GM12891 (cell line): ENCODE measurements around the gene KRT14.

Source experiments
- DNase-seq: peaks from one replicate; pipeline ENCODE4 v3.0.0; 2011; ENCODE audit warnings: low spot score; ENCODE audit not compliant: insufficient read length
- FAIRE-seq: peaks from 2 replicates; lab custom pipeline; 2011; peaks lifted over from hg19 to GRCh38; lab: Jason Lieb, UNC
- PAX5 ChIP-seq: IDR thresholded peaks from 2 replicates; pipeline ENCODE4 v1.6.1; 2011; ENCODE audit warnings: low read length, moderate library complexity, mild to moderate bottlenecking; ENCODE audit not compliant: insufficient read depth, severe bottlenecking
- POLR2A ChIP-seq: IDR thresholded peaks from 2 replicates; pipeline ENCODE4 v1.6.1; 2011; ENCODE audit warnings: low read depth, low read length, control low read depth
- POLR2AphosphoS5 ChIP-seq: IDR thresholded peaks from 2 replicates; pipeline ENCODE4 v1.6.1; 2011; ENCODE audit warnings: low read depth, low read length, control low read depth
- POU2F2 ChIP-seq: IDR thresholded peaks from 2 replicates; pipeline ENCODE4 v1.6.1; 2011; ENCODE audit warnings: low read depth, mild to moderate bottlenecking, control low read depth, low read length, moderate library complexity
- SPI1 ChIP-seq: IDR thresholded peaks from 2 replicates; pipeline ENCODE4 v1.6.1; 2011; ENCODE audit warnings: low read depth, low read length, control low read depth
- TAF1 ChIP-seq: IDR thresholded peaks from 2 replicates; pipeline ENCODE4 v1.6.1; 2011; ENCODE audit warnings: low read depth, low read length, control low read depth

The KRT14 gene

GRCh38 chr17:41567317-41567716 is 19.4 kb downstream of the KRT14 start:
- DNase-seq, result no peak
- TF ChIP-seq PAX5, result no peak
- TF ChIP-seq POLR2A, result no peak
- TF ChIP-seq TAF1, result no peak
- TF ChIP-seq SPI1, result 0 out of 2 replicates have a peak, but pooled peaks have one; percentile 0
- no peak for TF ChIP-seq POLR2AphosphoS5
- no peak for TF ChIP-seq POU2F2
- no peak for FAIRE-seq

DNA sequence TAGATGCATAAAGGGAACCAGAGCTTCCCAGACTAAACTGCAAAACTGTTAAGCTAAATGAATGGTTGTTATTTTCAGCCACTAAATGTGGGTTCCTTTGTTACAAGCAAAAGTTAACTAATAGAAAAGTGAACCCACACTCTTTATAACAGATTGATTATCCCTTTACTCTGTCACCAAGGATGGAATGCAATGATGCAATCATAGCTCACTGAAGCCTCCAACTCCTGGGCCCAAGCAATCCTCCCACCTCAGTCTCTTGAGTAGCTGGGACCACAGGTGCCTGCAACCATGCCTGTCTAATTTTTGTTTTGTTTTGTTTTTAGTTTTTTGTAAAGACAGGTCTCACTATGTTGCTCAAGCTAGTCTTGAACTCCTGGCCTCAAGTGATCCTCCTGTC is 21.4 kb downstream of the KRT14 start:
- TF ChIP-seq POLR2AphosphoS5 (no peak), TAF1 (no peak), POU2F2 (no peak), POLR2A (no peak), SPI1 (no peak), PAX5 (no peak)
- no peak for FAIRE-seq
- DNase-seq, result no peak

GRCh38 chr17:41563607-41564170 is 23.0 kb downstream of the KRT14 start:
- TF ChIP-seq POLR2AphosphoS5 (no peak), TAF1 (no peak), POU2F2 (no peak), SPI1 (no peak), POLR2A (no peak), PAX5 (no peak)
- FAIRE-seq, result no peak
- no peak for DNase-seq

DNA sequence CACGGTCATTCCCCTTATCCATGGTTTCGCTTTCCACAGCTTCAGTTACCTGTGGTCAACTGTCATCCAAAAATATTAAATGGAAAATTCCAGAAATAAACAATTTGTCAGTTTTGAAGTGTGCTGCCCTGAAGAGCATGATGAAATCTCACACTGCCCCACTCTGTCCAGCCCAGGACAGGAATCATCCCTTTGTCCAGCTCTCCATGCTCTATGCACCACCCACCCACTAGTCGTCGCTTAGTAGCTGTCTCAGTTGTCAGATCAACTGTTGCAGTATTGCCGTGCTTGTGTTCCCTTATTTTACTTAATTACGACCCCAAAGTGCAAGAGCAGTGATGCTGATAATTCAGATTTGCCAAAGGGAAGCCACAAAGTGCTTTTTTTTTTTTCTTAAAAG is 25.1 kb downstream of the KRT14 start:
- FAIRE-seq, result no peak
- DNase-seq, result no peak
- TF ChIP-seq TAF1, result no peak
- TF ChIP-seq POU2F2, result no peak

DNA sequence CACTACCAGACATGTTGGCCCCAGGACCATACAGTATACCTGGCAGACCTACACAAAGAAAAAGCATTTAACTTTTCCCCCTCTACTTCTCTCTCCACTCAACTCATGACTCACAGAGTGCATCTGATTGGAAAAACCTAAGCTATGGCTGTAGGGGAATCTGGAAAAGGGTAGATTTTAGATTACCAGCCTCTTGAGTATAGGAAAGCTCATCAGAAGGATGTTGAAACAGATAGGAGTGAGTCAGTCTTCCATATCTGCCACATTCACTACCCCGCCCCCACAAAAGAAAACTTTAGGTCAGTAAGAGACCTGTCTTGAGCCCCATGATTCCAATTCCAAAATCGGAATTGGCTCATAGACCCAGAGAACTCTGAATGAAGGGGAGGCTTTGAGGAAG is 27.1 kb downstream of the KRT14 start:
- FAIRE-seq, result no peak
- no peak for TF ChIP-seq TAF1
- TF ChIP-seq POLR2AphosphoS5, result no peak
- TF ChIP-seq POU2F2, result no peak
- TF ChIP-seq SPI1, result no peak
- TF ChIP-seq POLR2A, result no peak
- no peak for TF ChIP-seq PAX5
- no peak for DNase-seq

GRCh38 chr17:41556931-41557330 is 29.8 kb downstream of the KRT14 start:
- FAIRE-seq (no peak), DNase-seq (no peak)
- TF ChIP-seq POLR2AphosphoS5, result no peak
- no peak for TF ChIP-seq PAX5
- TF ChIP-seq TAF1, result no peak
- TF ChIP-seq POLR2A, result no peak
- TF ChIP-seq POU2F2, result no peak
- TF ChIP-seq SPI1, result no peak

GRCh38 chr17:41556306-41556705 is 30.4 kb downstream of the KRT14 start:
- FAIRE-seq (no peak), DNase-seq (no peak)
- no peak for TF ChIP-seq POU2F2
- TF ChIP-seq SPI1, result no peak
- TF ChIP-seq POLR2A, result no peak

- FAIRE-seq, result no peak
- TF ChIP-seq POLR2AphosphoS5 (no peak), PAX5 (no peak)
- no peak for DNase-seq
Observed at GRCh38 chr17:41555105-41555887, 31.4 kb downstream of the KRT14 start.

- DNase-seq, result no peak
- TF ChIP-seq PAX5 (no peak), TAF1 (no peak), SPI1 (no peak), POLR2A (no peak)
- FAIRE-seq, result no peak
Observed at GRCh38 chr17:41553987-41554680, 32.6 kb downstream of the KRT14 start.

DNA sequence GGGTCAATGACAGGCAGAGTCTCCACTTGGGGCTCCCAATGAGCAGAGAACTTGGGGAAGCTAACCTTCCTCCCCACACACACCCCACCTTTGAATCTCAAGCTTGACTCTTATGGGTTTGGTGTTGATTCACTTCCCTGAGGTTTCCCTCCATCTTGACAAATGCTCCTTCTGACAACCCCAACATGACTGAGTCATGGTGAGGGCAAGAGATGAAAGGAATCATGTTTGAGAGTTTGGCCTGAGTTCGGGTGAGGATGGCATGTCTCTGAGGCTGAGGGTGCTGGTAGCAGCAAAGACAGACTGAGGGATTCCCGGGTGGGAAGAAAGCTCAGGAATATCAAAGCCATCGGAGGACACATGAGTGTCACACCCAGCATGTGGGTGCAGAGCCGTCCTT is 33.5 kb downstream of the KRT14 start:
- TF ChIP-seq PAX5 (no peak), TAF1 (no peak), POU2F2 (no peak), POLR2A (no peak), SPI1 (no peak)
- no peak for DNase-seq
- no peak for FAIRE-seq
